ENCODE measurements around the gene ABCA9.
"Not testable (repeated sequence)": the region's sequence is repeated elsewhere in the genome, so short reads cannot be mapped to it uniquely, and the experiment has no call there.

The ABCA9 gene

GRCh38 chr17:69078864-69079263, 18.1 kb upstream of the ABCA9 start:
- ChIA-PET POLR2A (no interaction called here), CTCF (no interaction called here)
- TF ChIP-seq ZNF561 (tag by site-specific recombination; IDR thresholded peaks at IDR 0.05; ENCODE audit: borderline replicate concordance) (no peak), ZNF544 (tag by site-specific recombination; IDR thresholded peaks at IDR 0.05) (no peak), ZNF76 (tag by site-specific recombination; IDR thresholded peaks at IDR 0.05; ENCODE audit: borderline replicate concordance, low read depth) (no peak)
- Histone ChIP-seq H3K4me3 (ENCODE audit: low read depth, low read length) (no peak overlapping the region), H3K4me1 (ENCODE audit: control insufficient read depth, insufficient read depth, low read length) (no peaks in the 10 kb centered on the region), H3K36me3 (ENCODE audit: control insufficient read depth in 2 of 2, insufficient read depth in 1 of 2, low read length in 2 of 2) (no peaks in the 10 kb centered on the region), H3K9me3 (ENCODE audit: control insufficient read depth, insufficient read depth, low read depth, low read length) (no peaks in the 10 kb centered on the region), H3K27ac (ENCODE audit: extremely low read depth, low read depth, low read length) (no peak overlapping the region)

DNA sequence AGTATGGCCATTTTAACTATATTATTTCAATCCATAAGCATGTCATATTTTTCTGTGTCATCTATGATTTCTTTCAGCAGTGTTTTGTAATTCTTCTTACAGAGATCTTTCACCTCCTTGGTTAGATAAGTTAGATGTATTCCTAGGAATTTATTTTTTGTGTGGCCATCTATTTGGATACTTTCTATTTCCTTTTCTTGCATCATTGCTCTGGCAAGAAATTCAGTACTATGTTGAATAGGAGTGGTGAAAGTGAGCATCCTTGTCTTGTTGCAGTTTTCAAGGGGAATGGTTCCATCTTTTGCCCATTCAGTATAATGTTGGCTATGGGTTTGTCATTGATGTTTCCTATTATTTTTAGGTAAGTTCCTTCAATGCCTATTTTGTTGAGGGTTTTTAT, 15.1 kb upstream of the ABCA9 start:
- Histone ChIP-seq H3K4me1 (ENCODE audit: control insufficient read depth, insufficient read depth, low read length) (no peaks in the 10 kb centered on the region), H3K27ac (ENCODE audit: extremely low read depth, low read depth, low read length) (no peak overlapping the region), H3K4me3 (ENCODE audit: low read depth, low read length) (no peak overlapping the region), H3K9me3 (ENCODE audit: control insufficient read depth, insufficient read depth, low read depth, low read length) (no peaks in the 10 kb centered on the region), H3K36me3 (ENCODE audit: control insufficient read depth in 2 of 2, insufficient read depth in 1 of 2, low read length in 2 of 2) (no peaks in the 10 kb centered on the region)
- ChIA-PET CTCF (no interaction called here), POLR2A (no interaction called here)
- TF ChIP-seq, protein P1, sequence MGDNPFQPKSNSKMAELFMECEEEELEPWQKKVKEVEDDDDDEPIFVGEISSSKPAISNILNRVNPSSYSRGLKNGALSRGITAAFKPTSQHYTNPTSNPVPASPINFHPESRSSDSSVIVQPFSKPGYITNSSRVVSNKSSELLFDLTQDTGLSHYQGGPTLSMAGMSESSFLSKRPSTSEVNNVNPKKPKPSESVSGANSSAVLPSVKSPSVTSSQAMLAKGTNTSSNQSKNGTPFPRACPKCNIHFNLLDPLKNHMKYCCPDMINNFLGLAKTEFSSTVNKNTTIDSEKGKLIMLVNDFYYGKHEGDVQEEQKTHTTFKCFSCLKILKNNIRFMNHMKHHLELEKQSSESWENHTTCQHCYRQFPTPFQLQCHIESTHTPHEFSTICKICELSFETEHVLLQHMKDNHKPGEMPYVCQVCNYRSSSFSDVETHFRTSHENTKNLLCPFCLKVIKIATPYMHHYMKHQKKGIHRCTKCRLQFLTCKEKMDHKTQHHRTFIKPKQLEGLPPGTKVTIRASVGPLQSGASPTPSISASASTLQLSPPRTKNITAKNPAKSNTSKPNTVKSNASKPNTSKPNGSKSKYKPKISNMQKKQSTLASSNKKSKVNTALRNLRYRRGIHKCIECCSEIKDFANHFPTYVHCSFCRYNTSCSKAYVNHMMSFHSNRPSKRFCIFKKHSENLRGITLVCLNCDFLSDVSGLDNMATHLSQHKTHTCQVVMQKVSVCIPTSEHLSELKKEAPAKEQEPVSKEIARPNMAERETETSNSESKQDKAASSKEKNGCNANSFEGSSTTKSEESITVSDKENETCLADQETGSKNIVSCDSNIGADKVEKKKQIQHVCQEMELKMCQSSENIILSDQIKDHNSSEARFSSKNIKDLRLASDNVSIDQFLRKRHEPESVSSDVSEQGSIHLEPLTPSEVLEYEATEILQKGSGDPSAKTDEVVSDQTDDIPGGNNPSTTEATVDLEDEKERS (tag by site-specific recombination; IDR thresholded peaks at IDR 0.05), result no peak
- TF ChIP-seq, protein P2, sequence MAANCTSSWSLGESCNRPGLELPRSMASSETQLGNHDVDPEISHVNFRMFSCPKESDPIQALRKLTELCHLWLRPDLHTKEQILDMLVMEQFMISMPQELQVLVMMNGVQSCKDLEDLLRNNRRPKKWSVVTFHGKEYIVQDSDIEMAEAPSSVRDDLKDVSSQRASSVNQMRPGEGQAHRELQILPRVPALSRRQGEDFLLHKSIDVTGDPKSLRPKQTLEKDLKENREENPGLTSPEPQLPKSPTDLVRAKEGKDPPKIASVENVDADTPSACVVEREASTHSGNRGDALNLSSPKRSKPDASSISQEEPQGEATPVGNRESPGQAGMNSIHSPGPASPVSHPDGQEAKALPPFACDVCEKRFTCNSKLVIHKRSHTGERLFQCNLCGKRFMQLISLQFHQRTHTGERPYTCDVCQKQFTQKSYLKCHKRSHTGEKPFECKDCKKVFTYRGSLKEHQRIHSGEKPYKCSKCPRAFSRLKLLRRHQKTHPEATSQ (tag by site-specific recombination; IDR thresholded peaks at IDR 0.05), result no peak
- TF ChIP-seq GLI2 (tag by site-specific recombination; IDR thresholded peaks at IDR 0.05; ENCODE audit: borderline replicate concordance, low read depth) (no peak), ZNF707 (tag by site-specific recombination; IDR thresholded peaks at IDR 0.05) (no peak)

GRCh38 chr17:69073392-69073791, 12.7 kb upstream of the ABCA9 start:
- H3K36me3 ChIP-seq (ENCODE audit: control insufficient read depth in 2 of 2, insufficient read depth in 1 of 2, low read length in 2 of 2); H3K4me3 ChIP-seq (ENCODE audit: low read depth, low read length); H3K27ac ChIP-seq (ENCODE audit: extremely low read depth, low read depth, low read length); H3K4me1 ChIP-seq (ENCODE audit: control insufficient read depth, insufficient read depth, low read length); H3K9me3 ChIP-seq (ENCODE audit: control insufficient read depth, insufficient read depth, low read depth, low read length); POLR2A ChIA-PET; CTCF ChIA-PET: not testable (repeated sequence)

DNA sequence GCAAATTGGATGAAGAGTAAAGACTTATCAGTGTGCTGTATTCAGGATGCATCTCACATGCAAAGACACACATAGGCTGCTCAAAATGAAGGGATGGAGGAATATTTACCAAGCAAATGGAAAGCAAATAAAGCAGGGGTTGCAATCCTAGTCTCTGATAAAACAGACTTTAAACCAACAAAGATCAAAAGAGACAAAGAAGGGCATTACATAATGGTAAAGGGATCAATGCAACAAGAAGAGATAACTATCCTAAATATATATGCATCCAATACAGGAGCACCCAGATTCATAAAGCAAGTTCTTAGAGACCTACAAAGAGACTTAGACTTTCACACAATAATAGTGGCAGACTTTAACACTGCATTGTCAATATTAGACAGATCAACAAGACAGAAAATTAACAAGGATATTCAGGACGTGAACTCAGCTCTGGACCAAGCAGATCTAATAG, 12.1 kb upstream of the ABCA9 start:
- H3K4me1 ChIP-seq (ENCODE audit: control insufficient read depth, insufficient read depth, low read length); H3K36me3 ChIP-seq (ENCODE audit: control insufficient read depth in 2 of 2, insufficient read depth in 1 of 2, low read length in 2 of 2); CTCF ChIA-PET; H3K9me3 ChIP-seq (ENCODE audit: control insufficient read depth, insufficient read depth, low read depth, low read length); POLR2A ChIA-PET; H3K4me3 ChIP-seq (ENCODE audit: low read depth, low read length); H3K27ac ChIP-seq (ENCODE audit: extremely low read depth, low read depth, low read length): not testable (repeated sequence)

- POLR2A ChIA-PET; H3K4me1 ChIP-seq (ENCODE audit: control insufficient read depth, insufficient read depth, low read length); H3K4me3 ChIP-seq (ENCODE audit: low read depth, low read length); H3K36me3 ChIP-seq (ENCODE audit: control insufficient read depth in 2 of 2, insufficient read depth in 1 of 2, low read length in 2 of 2); H3K27ac ChIP-seq (ENCODE audit: extremely low read depth, low read depth, low read length); H3K9me3 ChIP-seq (ENCODE audit: control insufficient read depth, insufficient read depth, low read depth, low read length): not testable (repeated sequence)
- CTCF ChIA-PET, result interaction anchor here (0.7 kb wide), 1 partner anchor 9 kb away, joined by 3 read pairs; no protein-coding TSS in a partner anchor
Measured at GRCh38 chr17:69071233-69071586, 10.5 kb upstream of the ABCA9 start.

- CTCF ChIA-PET; POLR2A ChIA-PET; H3K27ac ChIP-seq (ENCODE audit: extremely low read depth, low read depth, low read length): not testable (repeated sequence)
Measured at GRCh38 chr17:69070378-69071232, 9.9 kb upstream of the ABCA9 start.

More at GRCh38 chr17:69070378-69071232, 9.9 kb upstream of the ABCA9 start:
- H3K9me3 ChIP-seq (ENCODE audit: control insufficient read depth, insufficient read depth, low read depth, low read length); H3K4me1 ChIP-seq (ENCODE audit: control insufficient read depth, insufficient read depth, low read length); H3K36me3 ChIP-seq (ENCODE audit: control insufficient read depth in 2 of 2, insufficient read depth in 1 of 2, low read length in 2 of 2); H3K4me3 ChIP-seq (ENCODE audit: low read depth, low read length): not testable (repeated sequence)
